GM23338 (cell line): ENCODE results near the gene SNX1. TPM values are rescaled to one million over a fixed set of nuclear protein-coding genes. Genes with fewer than 3 reads are reported as not detected.

Experiments
- ETS1 ChIP-seq: IDR thresholded peaks from 2 replicates; pipeline ENCODE4 v1.6.1; 2016; ENCODE audit warnings: antibody characterized with exemption
- EZH2phosphoT487 ChIP-seq: fragments of 200-600 bp; sonication (generic); IDR thresholded peaks from one replicate; pipeline ENCODE4 v1.8.1; 2018; ENCODE audit warnings: antibody characterized with exemption; ENCODE audit not compliant: unreplicated experiment
- NANOG ChIP-seq: IDR thresholded peaks from 2 replicates; pipeline ENCODE4 v1.6.1; 2016; ENCODE audit warnings: antibody characterized with exemption, borderline replicate concordance
- POLR2AphosphoS5 ChIP-seq: IDR thresholded peaks from 2 replicates; pipeline ENCODE4 v1.6.1; 2016; ENCODE audit warnings: antibody characterized with exemption, low read depth
- ZNF114 ChIP-seq: fragments of 250-450 bp; sonication (Bioruptor Pico); IDR thresholded peaks from 2 replicates; pipeline ENCODE4 v1.5.0; 2020; ENCODE audit warnings: mild to moderate bottlenecking, moderate library complexity
- ZNF462 ChIP-seq: fragments of 250-450 bp; sonication (Bioruptor Pico); IDR thresholded peaks from 2 replicates; pipeline ENCODE4 v1.5.0; 2020; ENCODE audit warnings: mild to moderate bottlenecking, moderate library complexity
- polyA plus RNA-seq: library from polyadenylated mRNA; unstranded; fragments of >200 nt; fragmentation: Nextera tagmentation; extraction: Ambion mirVana; gene quantifications from 2 replicates; pipeline ENCODE4 v1.2.1, GENCODE V29; 2016
- total RNA-seq: library from RNA; depleted of rRNA; stranded (reverse); fragments of >200 nt; shearing (Covaris generic); gene quantifications from 2 replicates; pipeline ENCODE4 v1.2.3, GENCODE V29; 2014

Gene SNX1
- total and polyA plus RNA-seq, 2 experiments from 2014 or later = 33.3 to 33.8 TPM

DNA sequence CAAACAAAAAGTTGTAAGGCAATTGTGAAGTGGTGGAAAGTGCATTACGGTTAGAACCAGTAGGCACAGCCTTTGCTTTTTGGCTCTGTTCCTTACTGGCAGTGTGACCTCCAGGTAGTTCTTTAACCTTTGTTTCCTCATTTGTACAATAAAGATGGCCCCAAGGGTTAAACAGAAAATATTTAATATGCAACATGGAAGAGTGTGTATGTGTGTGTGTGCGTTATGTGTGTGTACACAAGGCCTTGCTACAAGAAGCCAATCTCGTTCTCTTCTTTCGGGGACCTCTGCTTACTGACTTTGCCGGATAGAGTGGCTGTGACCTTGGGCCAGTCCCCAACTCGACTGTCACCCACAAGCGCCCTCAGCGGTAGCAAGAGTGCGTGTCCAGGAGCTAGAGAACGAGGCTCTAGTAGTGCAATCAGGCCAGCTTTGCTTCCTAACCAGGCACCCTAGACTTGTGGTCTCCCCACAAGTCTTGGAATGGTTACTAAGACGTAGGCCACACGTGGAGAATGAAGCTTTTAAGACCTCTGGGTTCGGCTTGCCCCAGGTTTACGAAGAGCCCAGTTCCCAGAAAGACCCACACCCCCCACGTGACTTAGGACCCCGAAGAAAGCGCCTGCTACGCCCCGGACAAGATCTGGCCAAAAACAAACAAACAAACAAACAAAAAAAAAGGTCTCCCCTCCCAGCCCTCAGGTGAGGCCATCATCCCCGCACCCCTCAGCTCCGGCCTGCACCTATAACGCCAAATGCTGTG, 2.7 kb upstream of the SNX1 start (continued):
- no peak for TF ChIP-seq NANOG
- TF ChIP-seq POLR2AphosphoS5 = no peak
- TF ChIP-seq ZNF462 (CRISPR knock-in tag) = no peak
- no peak for TF ChIP-seq ETS1
- TF ChIP-seq ZNF114 (CRISPR knock-in tag) = no peak
- TF ChIP-seq EZH2phosphoT487 = no peak
